COLO668 (cell line): ENCODE data around the gene SLC22A1.

Source experiments
- DNase-seq: peaks from one replicate; lab custom pipeline; 2025; ENCODE audit not compliant: unreplicated experiment; lab: John Stamatoyannopoulos, UW

Gene SLC22A1

DNA sequence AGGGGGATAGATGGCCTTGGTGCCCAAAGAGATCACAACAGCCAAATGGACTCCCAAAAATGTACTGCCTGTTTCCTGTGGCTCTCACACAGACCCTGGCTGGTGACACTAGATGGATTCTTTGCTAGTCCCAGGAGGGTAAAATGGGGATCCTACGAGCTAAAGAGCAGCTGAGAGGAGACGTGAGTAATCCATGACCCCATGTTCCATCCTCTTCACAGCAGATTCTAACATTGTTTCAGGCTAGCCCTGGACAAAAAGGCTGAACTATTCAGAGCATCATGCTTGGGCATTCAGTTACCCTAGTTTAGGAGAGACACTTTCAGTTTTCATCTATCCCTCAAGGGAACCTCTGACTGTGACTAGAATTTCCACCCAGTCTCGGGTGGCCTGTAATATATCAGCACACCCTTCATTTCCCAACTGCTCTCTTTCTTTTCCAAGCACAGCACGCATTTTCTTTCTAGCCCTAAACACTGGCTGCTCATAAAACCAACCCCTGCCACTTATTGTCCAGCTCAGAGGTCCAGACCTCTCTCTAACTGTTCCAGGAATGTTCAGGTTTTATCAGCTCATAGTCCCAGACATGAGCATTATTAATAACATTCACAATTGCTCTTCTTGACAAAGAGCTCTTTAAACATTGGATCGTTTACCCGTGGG, 48.5 kb downstream of the SLC22A1 start:
- DNase-seq: no peak

DNA sequence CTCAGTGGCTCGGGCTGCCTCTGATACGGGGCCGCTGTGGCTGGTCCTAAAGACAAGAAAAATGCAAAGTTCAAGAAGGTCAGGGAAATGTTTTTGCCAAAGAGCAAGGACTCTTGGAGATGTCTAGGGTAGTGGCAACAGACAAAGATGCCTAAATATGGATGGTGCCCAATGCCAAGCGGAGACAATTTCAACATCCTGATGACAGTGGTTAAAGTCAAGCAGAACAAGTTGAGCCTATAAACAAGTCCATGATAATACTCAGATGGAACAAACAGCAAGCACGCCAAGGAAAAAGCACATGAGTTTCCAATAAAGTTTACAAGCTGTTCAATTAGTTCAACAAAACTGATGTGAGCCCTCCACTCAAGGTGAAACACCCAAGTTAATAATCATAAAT, 51.1 kb downstream of the SLC22A1 start:
- DNase-seq: no peak

DNA sequence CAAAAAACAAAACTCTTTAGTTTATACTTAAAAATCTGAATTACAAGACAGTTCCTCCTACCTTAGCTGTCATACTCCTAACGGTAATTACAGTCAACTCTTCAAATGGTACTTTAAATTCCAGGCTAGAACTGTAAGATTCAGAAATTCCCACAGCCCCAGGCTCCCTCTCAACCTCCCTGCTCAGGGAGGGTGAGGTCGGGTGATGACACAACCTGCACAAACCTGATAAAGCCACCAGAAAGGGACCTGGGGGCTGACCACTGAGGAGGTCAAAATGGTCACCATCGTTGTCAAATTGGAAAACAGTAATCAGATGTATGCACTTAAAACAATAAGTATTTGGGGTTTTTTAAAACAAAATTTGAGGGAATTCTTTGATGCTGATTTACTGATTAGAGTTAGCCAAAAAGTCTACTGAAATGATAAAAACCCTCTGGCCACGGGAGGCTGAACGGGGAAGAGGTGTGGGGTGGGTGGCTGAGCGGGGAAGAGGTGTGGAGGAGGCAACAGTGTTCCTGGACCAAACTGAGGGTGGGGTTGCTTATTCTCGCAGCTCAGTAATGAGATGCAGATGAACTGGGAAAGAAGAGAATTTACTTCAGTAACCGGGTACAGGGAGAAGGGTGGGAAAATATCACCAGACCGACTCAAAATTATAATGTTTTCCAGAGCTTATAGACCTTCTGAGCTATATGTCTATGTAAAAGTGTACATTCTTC, 52.4 kb downstream of the SLC22A1 start:
- no peak for DNase-seq

DNA sequence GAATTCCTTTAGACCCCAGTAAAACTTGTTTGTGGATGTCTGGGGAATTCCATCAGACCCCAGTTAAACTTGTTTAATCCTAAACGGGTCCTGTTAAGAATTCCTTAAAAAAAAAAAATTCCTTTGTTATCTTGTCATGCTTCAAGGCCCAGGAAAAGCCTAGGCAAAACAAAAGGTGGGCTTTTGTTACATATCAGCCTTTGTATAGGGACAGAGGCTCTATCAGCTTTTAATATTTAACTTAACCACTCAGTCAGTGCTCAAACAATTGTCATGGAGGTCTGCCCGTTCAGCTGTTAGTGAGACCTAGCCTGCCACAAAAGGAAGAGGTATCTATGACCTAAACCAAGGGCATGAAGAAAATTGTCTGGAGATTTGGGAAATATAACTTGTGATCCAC, 53.1 kb downstream of the SLC22A1 start:
- no peak for DNase-seq

DNA sequence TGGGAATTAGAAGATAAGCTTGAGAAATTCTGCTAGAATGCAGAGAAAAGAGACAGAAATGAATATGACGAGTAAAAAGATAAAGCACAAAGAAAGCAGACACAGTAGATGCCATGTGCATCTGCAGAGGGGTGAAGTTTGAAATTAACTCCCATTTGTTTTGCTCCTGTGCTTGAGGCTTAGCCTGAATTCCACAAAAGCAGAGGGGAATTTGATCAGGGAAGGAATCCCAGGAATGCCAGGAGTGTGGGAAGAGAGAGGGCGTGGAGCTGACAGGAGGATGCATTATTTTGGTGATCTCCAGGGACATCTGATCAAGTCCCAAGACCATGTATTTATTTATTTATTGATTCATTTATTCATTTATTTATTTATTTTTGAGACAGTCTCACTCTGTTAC, 55.6 kb downstream of the SLC22A1 start:
- DNase-seq: no peak

DNA sequence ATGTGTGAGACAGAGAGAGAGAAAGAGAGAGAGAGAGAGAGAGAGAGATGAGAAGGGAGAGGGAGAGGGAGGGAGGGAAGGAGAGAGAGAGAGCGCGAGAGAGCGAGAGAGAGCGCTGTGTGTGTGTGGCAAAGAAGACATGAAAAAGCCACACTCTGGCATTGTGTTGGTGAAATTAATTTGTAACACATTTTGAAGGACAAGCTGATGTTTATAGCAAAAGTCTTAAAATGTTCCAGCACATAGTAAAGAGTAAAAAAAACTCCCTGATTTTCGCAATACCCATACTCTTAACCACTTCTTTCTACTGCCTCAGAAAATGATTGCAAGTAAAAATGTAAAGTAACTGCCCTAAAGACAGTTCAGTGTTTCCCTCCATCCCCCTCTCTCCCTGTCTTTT, 56.7 kb downstream of the SLC22A1 start:
- DNase-seq: no peak

DNA sequence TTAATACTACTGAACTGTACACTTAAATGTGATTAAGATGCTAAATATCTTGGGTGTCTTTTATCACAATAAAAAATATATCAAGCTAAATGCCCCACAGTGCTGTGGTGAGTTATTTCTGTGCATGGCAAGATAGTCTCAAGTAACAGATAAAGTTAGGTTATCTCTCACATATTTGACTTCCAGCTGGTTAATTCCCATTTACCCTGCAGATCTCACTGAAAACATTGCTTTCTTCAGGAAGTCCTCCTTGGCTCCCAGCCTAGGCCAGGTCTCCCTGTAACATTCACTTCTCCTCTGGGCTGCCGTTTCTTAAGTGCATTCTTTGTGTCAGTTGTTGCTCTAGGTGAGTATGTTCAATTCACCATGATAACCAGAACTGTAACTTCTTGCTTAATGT, 59.1 kb downstream of the SLC22A1 start:
- no peak for DNase-seq

DNA sequence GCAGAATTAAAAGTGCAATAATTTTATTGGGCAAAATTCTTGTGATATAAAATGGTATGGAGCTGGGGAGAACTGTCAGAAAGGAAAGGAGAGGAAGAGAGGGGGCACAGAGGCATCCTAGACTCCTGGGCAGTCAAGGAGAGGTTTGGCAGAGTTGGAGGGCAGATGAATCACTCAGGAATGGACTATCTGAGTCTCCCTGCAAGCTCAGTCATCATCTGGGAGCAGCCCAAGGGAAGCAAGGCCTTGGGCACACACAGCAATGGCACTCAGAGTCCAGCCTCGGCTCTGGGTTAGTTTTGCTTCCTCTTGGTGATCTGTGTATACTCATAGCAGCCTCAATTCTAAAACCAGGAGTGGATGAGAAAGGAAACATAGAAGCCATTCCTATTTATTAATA, 67.2 kb downstream of the SLC22A1 start:
- DNase-seq: no peak

DNA sequence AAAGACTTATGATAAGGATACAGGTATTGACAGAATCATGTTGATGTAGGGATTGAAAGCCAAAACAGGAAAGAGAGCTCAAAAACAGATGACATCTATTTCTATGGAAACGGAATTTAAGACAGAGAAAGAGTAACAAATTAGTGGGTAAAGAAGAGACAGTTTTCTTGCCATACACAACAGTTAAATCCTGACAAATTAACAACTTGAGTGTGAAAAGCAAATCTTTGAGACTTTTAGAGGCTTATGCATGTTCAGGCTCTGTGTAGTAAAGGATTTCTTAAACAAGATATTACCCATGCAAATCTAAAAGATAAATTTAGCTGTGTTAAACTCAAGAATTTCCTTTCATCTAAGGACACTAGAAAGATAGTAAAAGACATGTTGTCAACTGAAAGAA, 68.5 kb downstream of the SLC22A1 start:
- no peak for DNase-seq

DNA sequence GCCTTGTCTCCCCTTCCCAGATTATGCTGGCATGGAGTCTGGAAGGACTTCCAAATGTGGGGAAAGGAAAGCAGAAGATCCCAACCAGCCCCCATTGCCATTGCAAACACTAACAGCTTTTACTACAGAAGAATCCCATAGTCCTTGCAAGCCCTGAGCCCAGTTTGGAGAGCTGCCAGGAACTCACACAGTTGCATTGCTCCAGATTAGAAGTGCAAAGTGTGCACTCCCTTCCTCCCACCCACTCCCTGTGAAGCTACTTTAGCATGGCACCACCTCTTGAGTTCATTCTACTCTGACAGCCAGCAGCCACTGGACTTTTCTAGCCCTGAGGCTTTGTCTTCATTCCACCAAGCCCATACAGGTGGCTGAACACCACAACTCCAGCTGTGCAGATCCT, 69.4 kb downstream of the SLC22A1 start:
- no peak for DNase-seq

DNA sequence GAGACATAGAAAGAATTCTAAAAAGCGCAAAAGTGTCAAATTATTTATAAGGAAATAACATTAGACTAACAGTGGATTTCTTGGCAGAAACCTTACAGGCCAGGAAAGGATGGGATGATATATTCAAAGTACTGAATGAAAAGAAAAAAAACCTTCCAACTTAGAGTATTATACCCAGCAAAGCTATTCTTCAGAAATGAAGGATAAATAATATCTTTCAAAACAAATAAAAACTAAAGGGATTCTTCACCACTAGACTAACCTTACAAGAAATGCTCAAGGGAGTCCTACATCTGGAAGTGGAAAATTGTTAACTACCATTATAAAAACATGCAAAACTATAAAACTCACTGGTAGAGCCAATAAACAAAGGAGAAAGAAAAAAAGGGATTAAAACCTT, 71.2 kb downstream of the SLC22A1 start:
- DNase-seq: no peak

DNA sequence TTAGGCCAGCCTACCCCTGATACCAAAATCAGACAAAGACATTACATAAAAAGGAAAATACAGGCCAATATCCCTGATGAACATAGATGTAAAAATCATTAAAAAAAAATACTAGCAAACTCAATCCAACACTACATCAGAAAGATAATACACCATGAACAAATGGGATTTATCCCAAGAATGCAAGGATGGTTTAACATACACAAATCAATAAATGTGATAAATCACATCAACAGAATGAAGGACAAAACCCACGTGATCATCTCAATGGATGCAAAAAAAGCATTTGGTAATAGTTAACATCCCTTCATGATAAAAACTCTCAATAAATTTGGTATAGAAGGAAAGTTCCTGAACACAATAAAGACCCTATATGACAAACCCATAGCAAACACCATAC, 73.2 kb downstream of the SLC22A1 start:
- DNase-seq: no peak

DNA sequence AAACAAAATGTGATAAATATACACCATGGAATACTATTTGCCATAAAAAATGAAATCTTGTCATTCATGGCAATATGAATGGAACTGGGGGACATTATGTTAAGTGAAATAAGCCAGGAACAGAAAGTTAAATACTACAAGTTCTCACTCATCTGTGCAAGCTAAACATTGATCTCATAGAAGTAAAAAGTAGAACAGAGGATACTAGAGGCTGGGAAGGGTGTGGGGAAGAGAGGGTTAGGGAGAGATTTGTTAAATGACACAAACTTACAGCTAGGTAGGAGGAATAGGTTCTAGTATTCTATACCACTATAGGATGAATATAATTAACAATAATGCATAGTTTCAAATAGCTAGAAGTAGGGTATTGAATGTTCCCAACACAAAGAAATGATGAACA, 76.0 kb downstream of the SLC22A1 start:
- DNase-seq: no peak

DNA sequence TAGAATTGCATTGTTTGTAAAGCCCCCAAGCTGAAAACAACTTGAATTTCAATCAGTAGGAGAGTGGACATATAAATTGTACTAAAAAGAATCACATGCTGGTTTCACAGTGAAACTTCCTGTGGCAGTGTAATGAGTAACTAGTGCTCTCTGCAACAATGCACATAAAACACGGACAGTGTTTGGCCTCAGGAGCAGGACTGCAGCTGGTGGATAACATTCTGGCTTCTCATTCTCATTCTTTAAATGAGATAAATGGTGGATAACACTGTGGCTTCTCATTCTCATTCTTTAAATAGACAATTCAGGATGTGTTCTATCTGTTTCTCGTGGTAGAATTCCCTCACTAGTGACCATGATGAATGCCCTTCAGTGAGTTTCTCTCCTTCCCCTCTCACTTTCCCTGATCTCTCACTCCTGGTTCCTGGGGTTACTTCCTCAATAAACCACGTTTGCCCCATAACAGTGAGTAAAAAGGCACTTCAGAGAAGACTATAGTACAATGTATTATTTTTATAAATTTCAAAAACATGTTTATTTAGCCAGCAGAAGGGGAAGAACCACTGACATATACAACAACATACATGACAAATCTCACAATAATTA, 77.1 kb downstream of the SLC22A1 start:
- DNase-seq: peak; percentile 7

DNA sequence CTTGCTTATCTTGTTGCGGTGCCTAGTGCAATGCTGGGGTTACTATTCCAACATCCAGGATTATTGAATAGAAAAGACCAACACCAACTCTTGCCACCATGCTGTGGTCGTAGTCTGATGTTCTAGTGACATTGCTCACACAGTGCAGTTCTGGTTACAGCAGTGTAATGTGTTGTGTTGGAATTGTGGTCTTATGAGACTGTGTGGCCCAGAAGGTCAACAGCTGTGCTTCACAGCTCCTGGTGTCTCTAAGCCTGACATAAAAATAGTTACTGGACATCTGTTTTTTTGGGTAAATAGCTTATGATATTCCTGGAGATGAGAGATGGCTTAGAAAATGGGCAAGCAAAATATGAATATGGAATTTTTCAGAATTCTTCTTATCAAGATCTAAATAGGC, 79.4 kb downstream of the SLC22A1 start:
- DNase-seq: no peak

DNA sequence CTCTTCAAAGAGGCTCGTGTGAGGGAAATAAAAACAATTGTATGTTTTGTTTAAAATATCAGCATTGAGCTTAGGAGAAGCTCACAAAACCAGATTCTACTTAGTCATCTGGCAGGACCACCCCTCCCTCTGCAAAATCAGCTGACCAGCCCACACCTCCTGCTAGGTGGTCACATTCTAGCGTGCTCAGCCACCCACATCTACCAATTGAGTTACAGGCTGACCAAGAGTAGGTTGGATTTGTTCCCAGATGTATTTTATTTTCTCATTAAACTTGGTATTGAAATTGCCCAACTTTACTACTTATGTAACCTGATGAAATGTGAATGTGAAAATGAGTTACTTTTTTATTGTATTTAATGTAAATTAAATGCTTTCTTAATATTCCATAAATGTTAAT, 80.8 kb downstream of the SLC22A1 start:
- DNase-seq: no peak

DNA sequence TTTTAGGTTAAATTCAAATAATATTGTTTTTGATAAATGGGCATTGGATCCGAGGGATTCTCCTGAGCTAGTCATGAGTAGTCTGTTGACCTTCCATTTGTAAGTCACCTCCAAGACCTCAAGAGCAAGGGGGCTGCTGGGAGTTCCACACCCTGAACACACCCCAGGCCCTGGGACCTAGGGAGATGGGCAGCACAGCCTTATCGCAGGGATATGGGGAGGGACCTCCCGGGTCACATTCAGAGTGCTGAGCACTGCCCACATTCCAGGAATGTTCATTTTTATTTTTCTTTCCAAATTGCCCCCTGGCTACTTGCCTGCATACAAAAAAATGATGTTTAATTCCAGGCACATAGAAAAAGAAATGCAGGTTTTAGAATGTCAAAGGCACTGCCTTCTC, 81.5 kb downstream of the SLC22A1 start:
- DNase-seq: no peak

DNA sequence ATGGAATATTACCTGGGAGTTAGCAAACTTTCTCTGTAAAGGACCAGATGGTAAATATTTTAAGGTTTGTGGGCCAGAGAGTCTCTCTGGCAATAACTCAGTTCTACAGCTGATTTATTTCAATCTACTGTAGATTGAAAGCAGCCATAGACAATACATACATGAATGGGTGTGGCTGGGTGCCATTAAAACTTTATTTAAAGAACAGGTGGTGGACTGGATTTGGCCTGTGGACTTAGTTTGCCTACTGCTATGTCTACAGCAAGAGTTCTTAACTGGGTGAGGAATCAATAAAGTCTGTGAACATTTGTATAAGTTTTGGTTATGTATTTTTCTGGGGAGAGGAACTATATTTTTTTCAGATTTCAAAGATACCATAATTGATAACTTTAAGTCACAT, 81.9 kb downstream of the SLC22A1 start:
- DNase-seq: no peak

DNA sequence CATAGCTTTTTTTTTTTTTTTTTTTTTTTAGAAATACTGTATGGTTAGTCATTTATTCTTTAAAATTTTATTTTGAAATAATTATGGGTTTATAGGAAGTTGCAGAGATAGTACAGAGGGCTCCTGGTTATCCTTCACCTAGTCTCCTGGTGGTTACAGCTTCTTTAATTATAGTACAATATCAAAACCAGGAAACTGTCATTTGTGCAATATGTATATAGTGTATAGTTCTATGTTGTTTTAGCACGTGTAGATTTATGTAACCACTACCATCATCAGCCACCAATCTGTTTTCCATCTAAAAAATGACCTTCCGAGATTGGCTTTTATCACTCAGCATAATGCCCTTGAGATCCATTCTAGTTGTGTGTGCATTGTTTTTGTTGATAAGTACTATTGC, 82.3 kb downstream of the SLC22A1 start:
- no peak for DNase-seq

DNA sequence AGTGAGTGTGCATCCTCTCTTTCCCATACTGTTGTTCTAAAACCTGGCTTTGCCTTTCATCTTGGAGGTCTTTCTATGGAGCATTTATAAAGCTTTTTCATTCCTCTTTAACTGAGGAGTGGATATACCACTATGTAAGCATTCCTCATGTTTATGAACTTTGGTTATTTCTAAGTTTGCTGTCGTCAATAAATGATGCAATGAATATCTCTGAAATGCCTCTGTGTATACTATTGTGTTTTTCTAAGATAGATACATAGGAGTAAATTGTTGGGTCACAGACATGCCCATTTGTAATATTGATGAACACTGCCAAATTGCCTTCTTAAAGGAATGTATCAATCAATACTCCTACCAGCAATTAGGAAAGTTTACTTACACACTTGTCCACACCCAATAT, 83.1 kb downstream of the SLC22A1 start:
- no peak for DNase-seq

DNA sequence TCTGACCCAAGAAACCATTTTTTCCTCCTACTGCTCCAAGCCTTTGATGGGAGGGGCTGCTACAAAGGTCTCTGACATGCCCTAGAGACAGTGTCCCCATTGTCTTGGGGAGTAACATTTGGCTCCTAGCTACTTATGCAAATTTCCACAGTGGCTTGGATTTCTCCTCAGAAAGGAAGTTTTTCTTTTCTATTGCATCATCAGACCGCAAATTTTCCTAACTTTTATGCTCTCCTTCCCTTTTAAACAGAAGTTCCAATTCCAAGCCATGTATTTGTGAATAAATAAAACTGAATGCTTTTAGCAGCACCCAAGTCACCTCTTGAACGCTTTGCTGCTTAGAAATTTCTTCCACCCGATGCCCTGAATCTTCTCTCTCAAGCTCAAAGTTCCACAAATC, 86.0 kb downstream of the SLC22A1 start:
- DNase-seq: no peak
